Femur (tissue), 1 donor: Measurements from ENCODE around the gene ZBTB49.

Source experiments
- DNase-seq: peaks from one replicate; pipeline ENCODE4 v3.0.0-alpha.2; 2017

The ZBTB49 gene

DNA sequence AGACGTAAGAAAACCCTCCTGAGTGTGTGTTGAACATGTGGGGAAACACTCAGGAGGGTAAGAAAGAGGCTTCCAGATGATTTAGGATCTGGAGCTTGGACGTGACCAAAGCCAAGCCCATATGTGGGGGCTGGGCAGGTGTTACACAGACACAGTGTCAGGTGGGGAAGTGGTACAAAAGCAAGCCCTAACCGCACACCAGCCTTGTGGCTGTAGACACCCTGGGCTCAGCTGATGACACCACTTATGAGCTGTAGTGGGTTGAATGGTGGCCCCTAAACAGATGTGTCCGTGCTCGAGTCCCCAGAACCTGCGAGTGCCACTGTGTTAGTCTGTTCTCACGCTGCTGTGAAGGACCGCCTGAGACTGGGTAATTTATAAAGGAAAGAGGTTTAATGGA lies 71.8 kb downstream of the ZBTB49 start:
- DNase-seq: no peak

DNA sequence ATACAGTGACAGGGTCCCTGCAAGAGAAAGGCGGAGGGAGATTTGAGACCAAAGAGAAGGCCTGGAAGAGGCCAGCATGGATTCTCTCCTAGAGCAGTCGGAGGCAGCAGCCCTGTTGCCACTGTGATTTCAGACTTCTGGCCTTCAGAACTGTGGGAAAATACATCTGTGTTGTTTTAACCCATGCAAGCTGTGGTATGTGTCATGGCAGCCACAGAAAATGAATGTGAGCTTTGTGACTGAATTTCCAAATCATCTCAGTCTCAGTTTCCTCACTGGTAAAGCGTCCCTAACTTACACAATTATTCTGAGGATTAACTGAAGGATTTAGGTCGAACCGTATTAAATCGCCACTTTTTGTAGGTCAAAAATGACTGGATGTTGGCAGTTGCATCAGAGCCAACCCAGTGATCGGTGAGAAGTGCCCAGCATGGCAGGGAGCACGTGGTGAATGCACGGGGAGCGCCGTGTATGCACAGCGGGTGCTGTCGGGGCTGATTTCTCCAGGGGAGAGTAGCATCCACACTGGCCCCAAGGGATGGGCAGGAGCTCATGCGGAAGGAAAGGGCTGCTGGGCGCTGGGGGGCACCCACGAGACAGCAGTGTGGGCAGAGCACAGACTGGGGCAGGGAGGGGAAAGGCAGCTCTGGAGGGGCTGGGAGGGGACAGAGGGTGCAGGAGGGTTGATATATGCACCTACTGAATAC lies 73.1 kb downstream of the ZBTB49 start:
- no peak for DNase-seq

DNA sequence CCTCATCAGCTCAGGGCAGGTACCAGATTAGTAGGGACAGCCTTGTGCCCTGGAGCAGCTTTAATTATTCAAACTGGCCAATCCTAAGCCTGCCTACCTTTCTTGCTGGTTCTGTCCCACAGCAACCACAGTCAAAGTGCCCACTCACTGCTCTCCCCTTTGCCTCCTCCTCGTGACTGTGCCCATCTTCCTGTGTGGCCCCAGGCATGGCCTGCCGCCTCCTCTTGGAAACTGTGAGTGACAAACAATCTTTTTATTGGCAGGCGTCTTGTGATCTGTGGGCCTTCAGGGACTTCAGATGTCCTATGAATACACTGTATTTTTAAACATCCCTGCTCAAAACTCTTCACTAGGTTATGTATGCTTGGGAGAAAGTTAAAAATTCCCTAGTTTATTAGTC lies 74.0 kb downstream of the ZBTB49 start:
- DNase-seq: no peak

DNA sequence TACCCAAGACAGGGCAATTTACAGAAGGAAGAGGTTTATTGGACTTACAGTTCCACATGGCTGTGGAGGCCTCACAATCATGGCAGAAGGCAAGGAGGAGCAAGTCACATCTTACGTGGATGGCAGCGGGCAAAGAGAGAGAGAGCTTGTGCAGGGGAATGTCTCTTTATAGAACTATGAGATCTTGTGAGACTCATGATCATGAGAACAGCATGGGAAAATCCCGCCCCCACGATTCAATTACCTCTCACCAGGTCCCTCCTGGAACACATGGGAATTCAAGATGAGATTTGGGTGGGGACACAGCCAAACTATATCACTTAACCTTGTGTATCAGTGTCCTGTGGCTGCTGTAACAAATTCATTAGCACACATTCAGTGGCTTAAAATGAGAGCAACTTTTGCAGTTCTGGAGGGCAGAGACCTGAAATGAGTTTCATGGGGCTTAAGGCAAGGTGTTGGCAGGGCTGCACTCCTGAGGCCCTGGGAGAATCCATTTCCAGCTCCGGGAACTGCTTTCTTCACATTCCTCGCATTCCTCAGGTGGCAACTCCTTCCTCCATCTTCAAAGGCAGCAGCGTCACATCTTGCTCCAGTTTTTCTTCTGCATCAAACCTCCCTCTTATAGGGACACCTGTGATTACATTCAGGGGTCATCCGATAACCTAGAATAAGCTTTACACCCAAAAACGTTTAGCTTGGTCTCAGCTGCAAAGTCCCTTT lies 74.6 kb downstream of the ZBTB49 start:
- DNase-seq: no peak

DNA sequence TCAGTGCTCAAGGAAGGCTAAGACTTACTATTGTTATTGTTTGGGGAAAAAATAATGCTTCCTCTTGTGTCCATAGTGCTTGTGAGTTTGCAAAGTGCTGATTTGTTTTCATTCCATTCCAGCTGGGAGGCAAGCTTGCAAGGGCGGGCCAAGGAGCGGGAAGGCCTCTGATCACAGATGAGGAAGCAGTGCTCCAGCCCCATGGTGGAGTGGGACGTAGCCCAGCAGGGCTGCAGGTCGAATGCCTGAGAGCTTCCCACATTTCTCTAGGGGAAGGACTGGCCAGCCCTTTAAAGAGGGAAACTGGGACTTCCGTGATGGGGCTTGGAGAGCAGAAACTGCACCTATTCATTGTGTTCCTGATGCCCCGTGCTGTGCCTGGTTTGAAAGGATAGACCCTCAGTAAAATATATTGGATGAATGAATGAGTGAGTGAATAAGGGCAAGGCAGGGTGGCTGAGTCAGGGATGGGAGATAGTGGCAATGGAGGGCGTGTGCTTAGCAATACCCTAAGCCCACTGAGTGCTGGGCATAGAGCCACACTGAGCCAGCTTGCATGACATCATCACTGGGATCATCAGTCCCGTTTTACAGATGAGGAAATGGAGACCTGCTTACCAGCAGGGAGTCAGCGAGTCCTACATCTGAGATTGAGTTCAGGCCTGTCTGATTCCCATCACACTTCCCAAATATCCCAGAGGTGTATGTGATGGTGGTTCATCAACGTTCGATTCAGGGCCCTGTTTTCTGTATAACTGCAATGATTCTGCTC lies 78.9 kb downstream of the ZBTB49 start:
- DNase-seq: no peak
